Neural progenitor cell (in vitro differentiated cells): ENCODE data around the gene GOLIM4. TPM values are rescaled to one million over a fixed set of nuclear protein-coding genes. Genes with fewer than 3 reads are reported as not detected.

Experiments used
- DNase-seq: peaks from one replicate; pipeline ENCODE4 v3.0.0-alpha.2; 2016; ENCODE audit warnings: low spot score
- H2AFZ ChIP-seq: fragments of 200-600 bp; sonication (generic); replicated peaks from 2 replicates; pipeline ENCODE4 v1.6.1; 2016; ENCODE audit warnings: antibody characterized with exemption
- H3F3A ChIP-seq: fragments of 200-600 bp; sonication (generic); 2 replicates; pipeline ENCODE4 v1.6.1; 2016; ENCODE audit warnings: antibody characterized with exemption, low read depth
- H3K27ac ChIP-seq: fragments of 200-600 bp; sonication (generic); 2 replicates; pipeline ENCODE4 v1.5.1; 2016; ENCODE audit warnings: mild to moderate bottlenecking
- H3K27me3 ChIP-seq: fragments of 200-600 bp; sonication (generic); 2 replicates; pipeline ENCODE4 v1.6.1; 2016; ENCODE audit warnings: mild to moderate bottlenecking, moderate library complexity
- H3K36me3 ChIP-seq: fragments of 200-600 bp; sonication (generic); 2 replicates; pipeline ENCODE4 v1.5.1; 2016
- H3K4me1 ChIP-seq: fragments of 200-600 bp; sonication (generic); 2 replicates; pipeline ENCODE4 v1.6.1; 2016; ENCODE audit warnings: mixed run types
- H3K4me2 ChIP-seq: fragments of 200-600 bp; sonication (generic); 2 replicates; pipeline ENCODE4 v1.6.1; 2016
- H3K4me3 ChIP-seq: fragments of 200-600 bp; sonication (generic); 2 replicates; pipeline ENCODE4 v1.5.1; 2016
- H3K79me2 ChIP-seq: fragments of 200-600 bp; sonication (generic); 2 replicates; pipeline ENCODE4 v1.6.1; 2016; ENCODE audit warnings: low read depth
- H3K9ac ChIP-seq: fragments of 200-600 bp; sonication (generic); 2 replicates; pipeline ENCODE4 v1.6.1; 2016
- H3K9me3 ChIP-seq: fragments of 200-600 bp; sonication (generic); 2 replicates; pipeline ENCODE4 v1.5.1; 2016; ENCODE audit warnings: low read depth
- H4K20me1 ChIP-seq: fragments of 200-600 bp; sonication (generic); 2 replicates; pipeline ENCODE4 v1.6.1; 2016; ENCODE audit warnings: low read depth
- H3K27ac Mint-ChIP-seq: 3 replicates; pipeline ENCODE4 v1.8.0; 2021; ENCODE audit warnings: mixed read lengths
- H3K27me3 Mint-ChIP-seq: 2 replicates; pipeline ENCODE4 v1.8.0; 2022; ENCODE audit warnings: low read depth, mild to moderate bottlenecking, inconsistent platforms, moderate library complexity, mixed read lengths; ENCODE audit not compliant: insufficient read depth
- H3K36me3 Mint-ChIP-seq: 3 replicates; pipeline ENCODE4 v1.8.0; 2021; ENCODE audit warnings: mixed read lengths
- H3K4me1 Mint-ChIP-seq: 3 replicates; pipeline ENCODE4 v1.8.0; 2021; ENCODE audit warnings: mixed read lengths
- H3K4me3 Mint-ChIP-seq: 3 replicates; pipeline ENCODE4 v1.8.0; 2021; ENCODE audit warnings: mild to moderate bottlenecking, moderate library complexity, mixed read lengths
- H3K9me3 Mint-ChIP-seq: 3 replicates; pipeline ENCODE4 v1.8.0; 2020; ENCODE audit warnings: mixed read lengths
- EZH2 ChIP-seq: fragments of 200-600 bp; sonication (generic); IDR thresholded peaks from 2 replicates; pipeline ENCODE4 v1.6.1; 2017; ENCODE audit warnings: antibody characterized with exemption, mild to moderate bottlenecking, moderate library complexity
- EZH2phosphoT487 ChIP-seq: fragments of 200-600 bp; sonication (generic); IDR thresholded peaks from 2 replicates; pipeline ENCODE4 v1.6.1; 2017; ENCODE audit warnings: antibody characterized with exemption
- total RNA-seq: library from RNA; depleted of rRNA; stranded (reverse); fragments of >200 nt; gene quantifications from 2 replicates; pipeline ENCODE4 v1.2.3, GENCODE V29; 2015; ENCODE audit warnings: low replicate concordance
- TF ChIP-seq, protein P1 (sequence below): fragments of 200-600 bp; sonication (generic); IDR thresholded peaks from 2 replicates; pipeline ENCODE4 v1.5.1; 2017; ENCODE audit warnings: antibody characterized with exemption, mild to moderate bottlenecking

GOLIM4 gene
- total RNA-seq, 1 donor from 2014 or later = 22.9 TPM

GRCh38 chr3:168047190-168047795, 48.4 kb downstream of the GOLIM4 start:
- Mint-ChIP-seq H3K9me3 (no peaks in the 10 kb centered on the region), H3K36me3 (peaks cover 3% of the 10 kb centered on the region), H3K27ac (no peak overlapping the region), H3K4me3 (no peak overlapping the region), H3K4me1 (peaks cover 4% of the 10 kb centered on the region), H3K27me3 (no peaks in the 10 kb centered on the region)
- no peaks in the 10 kb centered on the region for H3K27me3 ChIP-seq
- H3K79me2 ChIP-seq = peaks cover 6% of the 10 kb centered on the region
- H4K20me1 ChIP-seq = no peaks in the 10 kb centered on the region
- no peak overlapping the region for H3K4me2 ChIP-seq
- H3K9ac ChIP-seq = no peak overlapping the region
- no peaks in the 10 kb centered on the region for H3K36me3 ChIP-seq
- H3K4me1 ChIP-seq = no peaks in the 10 kb centered on the region
- DNase-seq = peak; percentile 70
- no peak overlapping the region for H3K27ac ChIP-seq
- no peaks in the 10 kb centered on the region for H3K9me3 ChIP-seq
- H3K4me3 ChIP-seq = no peak overlapping the region
- TF ChIP-seq, protein P1, sequence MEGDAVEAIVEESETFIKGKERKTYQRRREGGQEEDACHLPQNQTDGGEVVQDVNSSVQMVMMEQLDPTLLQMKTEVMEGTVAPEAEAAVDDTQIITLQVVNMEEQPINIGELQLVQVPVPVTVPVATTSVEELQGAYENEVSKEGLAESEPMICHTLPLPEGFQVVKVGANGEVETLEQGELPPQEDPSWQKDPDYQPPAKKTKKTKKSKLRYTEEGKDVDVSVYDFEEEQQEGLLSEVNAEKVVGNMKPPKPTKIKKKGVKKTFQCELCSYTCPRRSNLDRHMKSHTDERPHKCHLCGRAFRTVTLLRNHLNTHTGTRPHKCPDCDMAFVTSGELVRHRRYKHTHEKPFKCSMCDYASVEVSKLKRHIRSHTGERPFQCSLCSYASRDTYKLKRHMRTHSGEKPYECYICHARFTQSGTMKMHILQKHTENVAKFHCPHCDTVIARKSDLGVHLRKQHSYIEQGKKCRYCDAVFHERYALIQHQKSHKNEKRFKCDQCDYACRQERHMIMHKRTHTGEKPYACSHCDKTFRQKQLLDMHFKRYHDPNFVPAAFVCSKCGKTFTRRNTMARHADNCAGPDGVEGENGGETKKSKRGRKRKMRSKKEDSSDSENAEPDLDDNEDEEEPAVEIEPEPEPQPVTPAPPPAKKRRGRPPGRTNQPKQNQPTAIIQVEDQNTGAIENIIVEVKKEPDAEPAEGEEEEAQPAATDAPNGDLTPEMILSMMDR = peak; percentile 78
- no peak for TF ChIP-seq EZH2
- H3F3A ChIP-seq = no peaks in the 10 kb centered on the region
- H2AFZ ChIP-seq = no peak overlapping the region

- H3K4me1 ChIP-seq = no peaks in the 10 kb centered on the region
- Mint-ChIP-seq H3K9me3 (no peaks in the 10 kb centered on the region), H3K27me3 (no peaks in the 10 kb centered on the region), H3K27ac (no peak overlapping the region), H3K4me1 (peaks cover 4% of the 10 kb centered on the region), H3K36me3 (peaks cover 3% of the 10 kb centered on the region), H3K4me3 (no peak overlapping the region)
- DNase-seq = no peak
- TF ChIP-seq, protein P1 = no peak
- TF ChIP-seq EZH2phosphoT487 = no peak
- no peak for TF ChIP-seq EZH2
- H2AFZ ChIP-seq = no peak overlapping the region
- no peaks in the 10 kb centered on the region for H3F3A ChIP-seq
- H3K27me3 ChIP-seq = no peaks in the 10 kb centered on the region
- H3K9me3 ChIP-seq = no peaks in the 10 kb centered on the region
- no peaks in the 10 kb centered on the region for H3K36me3 ChIP-seq
- no peak overlapping the region for H3K4me3 ChIP-seq
- no peaks in the 10 kb centered on the region for H3K79me2 ChIP-seq
- no peak overlapping the region for H3K9ac ChIP-seq
- H3K4me2 ChIP-seq = no peak overlapping the region
- H4K20me1 ChIP-seq = no peaks in the 10 kb centered on the region
- H3K27ac ChIP-seq = no peak overlapping the region
Observed at GRCh38 chr3:168044049-168044448, 51.7 kb downstream of the GOLIM4 start.

DNA sequence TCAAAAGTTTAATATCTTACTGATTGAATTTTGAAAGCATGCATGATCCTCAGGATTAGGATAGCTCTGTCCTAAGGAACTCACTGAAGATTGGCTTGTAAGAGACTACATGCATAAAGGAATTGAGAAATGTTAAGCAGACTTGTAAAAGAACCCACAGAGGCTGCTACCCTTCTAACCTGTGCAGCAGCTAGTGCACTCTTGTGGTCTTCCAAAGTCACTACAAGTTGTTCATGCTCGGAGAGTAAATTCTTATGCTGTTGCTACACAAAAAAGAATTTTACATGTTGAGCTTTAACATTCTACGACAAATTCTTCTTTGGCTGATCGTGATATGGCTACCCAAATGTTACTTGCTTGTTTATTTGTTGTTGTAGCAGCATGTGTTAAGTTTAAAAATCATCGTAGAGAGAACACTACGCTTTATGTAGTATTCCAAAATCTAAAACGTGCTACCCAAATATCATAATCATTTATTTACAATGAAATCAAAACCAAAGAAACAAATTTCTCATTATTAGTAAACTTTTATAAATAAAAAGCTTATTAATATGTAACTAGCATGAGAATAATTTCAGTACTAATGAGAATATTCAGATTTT, 55.0 kb downstream of the GOLIM4 start:
- Histone ChIP-seq H3K27ac (no peak overlapping the region), H3K4me1 (no peaks in the 10 kb centered on the region), H4K20me1 (no peaks in the 10 kb centered on the region), H3K79me2 (no peaks in the 10 kb centered on the region), H3K36me3 (no peaks in the 10 kb centered on the region), H2AFZ (no peak overlapping the region), H3K9me3 (no peaks in the 10 kb centered on the region), H3K4me3 (no peak overlapping the region), H3K4me2 (no peak overlapping the region), H3K27me3 (no peaks in the 10 kb centered on the region), H3F3A (no peaks in the 10 kb centered on the region), H3K9ac (no peak overlapping the region)
- TF ChIP-seq EZH2 = no peak
- TF ChIP-seq, protein P1 = peak; percentile 79
- no peaks in the 10 kb centered on the region for H3K27me3 Mint-ChIP-seq
- H3K4me1 Mint-ChIP-seq = no peaks in the 10 kb centered on the region
- H3K9me3 Mint-ChIP-seq = no peaks in the 10 kb centered on the region
- H3K36me3 Mint-ChIP-seq = peaks cover 8% of the 10 kb centered on the region
- H3K4me3 Mint-ChIP-seq = no peak overlapping the region
- H3K27ac Mint-ChIP-seq = no peak overlapping the region
- peak; percentile 70 for DNase-seq
